ENCODE data around the gene SETD1A. TPM values are rescaled to one million over a fixed set of nuclear protein-coding genes. Genes with fewer than 3 reads are reported as not detected.

Gene SETD1A
- total RNA-seq, 1 experiment from 2014 or later: 33.2 TPM

DNA sequence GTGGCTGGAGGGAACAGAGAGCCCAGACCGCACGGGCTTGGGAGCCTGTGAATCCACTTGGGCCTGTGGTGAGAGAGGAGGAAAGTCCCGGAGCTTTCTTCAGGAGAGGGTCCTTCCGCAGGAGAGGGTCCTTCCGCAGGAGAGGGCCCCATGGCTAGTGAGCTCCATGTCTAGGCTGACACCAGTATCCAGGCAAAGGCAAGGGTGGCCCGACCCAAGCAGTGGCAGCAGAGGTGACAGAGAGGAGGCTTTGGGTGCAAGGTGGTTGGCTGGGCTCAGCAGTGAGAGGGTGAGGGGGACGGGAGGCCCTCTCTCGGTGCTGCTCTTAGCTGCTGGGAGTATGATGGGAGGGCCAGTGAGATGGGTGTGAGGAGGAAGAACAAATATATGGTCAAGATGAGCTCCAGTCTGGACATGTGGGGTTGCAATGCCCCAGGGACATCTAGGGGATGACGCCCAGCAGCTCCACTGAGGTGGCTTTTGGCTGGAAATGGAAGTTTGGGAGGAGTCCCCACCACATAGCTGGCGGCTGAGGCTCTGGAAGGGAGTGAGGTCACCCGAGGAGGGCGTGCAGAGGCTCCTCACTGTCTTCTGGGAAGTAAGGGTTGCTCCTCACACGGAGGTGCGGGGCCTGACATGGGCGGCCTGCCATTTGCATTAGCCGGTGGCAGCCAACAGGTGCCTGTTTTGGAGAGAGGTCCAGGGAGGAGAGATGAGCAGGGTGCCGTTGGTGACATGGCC, 25.2 kb downstream of the SETD1A start:
- ChIA-PET CTCF (interaction anchor here (0.6 to 1.0 kb wide), 2 partner anchors 294 to 461 kb away, joined by 4 read pairs; no protein-coding TSS in a partner anchor), POLR2A (ENCODE audit: unreplicated experiment) (interaction anchor here (0.5 to 0.8 kb wide), 3 partner anchors 27 to 477 kb away, joined by 3 to 10 read pairs (median 6); partner anchors contain the start of gene ARMC5)
- TF ChIP-seq, protein P1, sequence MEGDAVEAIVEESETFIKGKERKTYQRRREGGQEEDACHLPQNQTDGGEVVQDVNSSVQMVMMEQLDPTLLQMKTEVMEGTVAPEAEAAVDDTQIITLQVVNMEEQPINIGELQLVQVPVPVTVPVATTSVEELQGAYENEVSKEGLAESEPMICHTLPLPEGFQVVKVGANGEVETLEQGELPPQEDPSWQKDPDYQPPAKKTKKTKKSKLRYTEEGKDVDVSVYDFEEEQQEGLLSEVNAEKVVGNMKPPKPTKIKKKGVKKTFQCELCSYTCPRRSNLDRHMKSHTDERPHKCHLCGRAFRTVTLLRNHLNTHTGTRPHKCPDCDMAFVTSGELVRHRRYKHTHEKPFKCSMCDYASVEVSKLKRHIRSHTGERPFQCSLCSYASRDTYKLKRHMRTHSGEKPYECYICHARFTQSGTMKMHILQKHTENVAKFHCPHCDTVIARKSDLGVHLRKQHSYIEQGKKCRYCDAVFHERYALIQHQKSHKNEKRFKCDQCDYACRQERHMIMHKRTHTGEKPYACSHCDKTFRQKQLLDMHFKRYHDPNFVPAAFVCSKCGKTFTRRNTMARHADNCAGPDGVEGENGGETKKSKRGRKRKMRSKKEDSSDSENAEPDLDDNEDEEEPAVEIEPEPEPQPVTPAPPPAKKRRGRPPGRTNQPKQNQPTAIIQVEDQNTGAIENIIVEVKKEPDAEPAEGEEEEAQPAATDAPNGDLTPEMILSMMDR (conservative IDR thresholded peaks at IDR 0.05): no peak
- TF ChIP-seq EZH2 (IDR thresholded peaks at IDR 0.05; ENCODE audit: low read depth): no peak
- intact Hi-C loops (cut with micrococcal nuclease; ENCODE audit: unreplicated experiment): no loop called here
- Histone ChIP-seq H3K27me3 (ENCODE audit: insufficient read depth, low read depth) (no peaks in the 10 kb centered on the region), H3K9me3 (ENCODE audit: insufficient read depth, low read depth) (no peaks in the 10 kb centered on the region), H3K27ac (no peak overlapping the region), H3K4me3 (no peak overlapping the region), H3K9me2 (ENCODE audit: insufficient read depth) (no peaks in the 10 kb centered on the region), H2AFZ (no peak overlapping the region), H4K20me1 (ENCODE audit: insufficient read depth) (peaks cover 7% of the 10 kb centered on the region), H3K4me2 (no peak overlapping the region), H3K79me2 (ENCODE audit: low read depth) (no peaks in the 10 kb centered on the region), H3K4me1 (replicated peaks; ENCODE audit: insufficient read depth) (no peaks in the 10 kb centered on the region; the same call in 1 of the 2 replicates), H3F3A (ENCODE audit: insufficient read depth, low read depth) (peaks cover 25% of the 10 kb centered on the region; the same call in 1 of the 2 replicates), H3K36me3 (ENCODE audit: low read depth) (peaks cover 7% of the 10 kb centered on the region; the same call in 1 of the 2 replicates)
- BruUV-seq (replicated peaks): no TSS peak
- DNase-seq: peak in 1 of 2 experiments; percentile 26

DNA sequence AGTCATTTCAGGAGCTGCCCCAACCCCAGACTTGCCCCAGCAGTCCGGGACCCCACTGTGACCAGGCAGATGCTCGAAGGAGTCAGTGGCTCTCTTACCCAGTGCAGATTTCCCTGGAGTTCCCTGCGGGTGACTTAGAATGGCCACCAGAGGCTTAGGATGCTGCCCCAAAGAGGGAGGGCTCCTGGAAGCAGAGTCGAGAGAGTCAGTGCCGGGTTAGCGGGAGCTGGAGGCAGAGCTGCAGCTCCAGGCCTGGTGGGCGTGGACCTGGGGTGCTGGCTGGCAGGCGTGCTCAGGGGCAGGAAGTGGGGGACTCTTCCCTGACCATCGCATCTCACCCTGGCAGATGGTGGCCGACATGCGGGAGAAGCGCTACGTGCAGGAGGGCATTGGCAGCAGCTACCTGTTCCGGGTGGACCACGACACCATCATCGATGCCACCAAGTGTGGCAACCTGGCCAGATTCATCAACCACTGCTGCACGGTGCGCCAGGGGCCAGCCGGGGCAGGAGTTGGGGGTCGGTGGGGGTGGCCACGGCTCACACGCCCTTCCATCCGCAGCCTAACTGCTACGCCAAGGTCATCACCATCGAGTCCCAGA, 25.8 kb downstream of the SETD1A start:
- no peaks in the 10 kb centered on the region for H3K9me3 ChIP-seq (ENCODE audit: insufficient read depth, low read depth)
- H3K36me3 ChIP-seq (ENCODE audit: low read depth): peaks cover 7% of the 10 kb centered on the region; the same call in 1 of the 2 replicates
- H3K27me3 ChIP-seq (ENCODE audit: insufficient read depth, low read depth): no peaks in the 10 kb centered on the region
- H3K9me2 ChIP-seq (ENCODE audit: insufficient read depth): no peaks in the 10 kb centered on the region
- intact Hi-C loops (cut with micrococcal nuclease; ENCODE audit: unreplicated experiment): no loop called here
- H3K4me3 ChIP-seq: no peak overlapping the region
- no peaks in the 10 kb centered on the region for H3K79me2 ChIP-seq (ENCODE audit: low read depth)
- no peak for TF ChIP-seq EZH2 (IDR thresholded peaks at IDR 0.05; ENCODE audit: low read depth)
- TF ChIP-seq, protein P1 (conservative IDR thresholded peaks at IDR 0.05): no peak
- H4K20me1 ChIP-seq (ENCODE audit: insufficient read depth): peaks cover 5% of the 10 kb centered on the region
- H2AFZ ChIP-seq: no peak overlapping the region
- peak in 1 of 2 experiments; percentile 37 for DNase-seq
- ChIA-PET POLR2A (ENCODE audit: unreplicated experiment) (interaction anchor here (0.7 to 0.8 kb wide), 2 partner anchors 196 to 476 kb away, joined by 3 to 6 read pairs; partner anchors contain the start of gene ARMC5), CTCF (interaction anchor here (1.0 kb wide), 1 partner anchor 460 kb away, joined by 4 read pairs; no protein-coding TSS in a partner anchor)
- H3F3A ChIP-seq (ENCODE audit: insufficient read depth, low read depth): peaks cover 25% of the 10 kb centered on the region; the same call in 1 of the 2 replicates
- no peaks in the 10 kb centered on the region; the same call in 1 of the 2 replicates for H3K4me1 ChIP-seq (replicated peaks; ENCODE audit: insufficient read depth)
- no TSS peak for BruUV-seq (replicated peaks)
- H3K4me2 ChIP-seq: no peak overlapping the region
- no peak overlapping the region for H3K27ac ChIP-seq

DNA sequence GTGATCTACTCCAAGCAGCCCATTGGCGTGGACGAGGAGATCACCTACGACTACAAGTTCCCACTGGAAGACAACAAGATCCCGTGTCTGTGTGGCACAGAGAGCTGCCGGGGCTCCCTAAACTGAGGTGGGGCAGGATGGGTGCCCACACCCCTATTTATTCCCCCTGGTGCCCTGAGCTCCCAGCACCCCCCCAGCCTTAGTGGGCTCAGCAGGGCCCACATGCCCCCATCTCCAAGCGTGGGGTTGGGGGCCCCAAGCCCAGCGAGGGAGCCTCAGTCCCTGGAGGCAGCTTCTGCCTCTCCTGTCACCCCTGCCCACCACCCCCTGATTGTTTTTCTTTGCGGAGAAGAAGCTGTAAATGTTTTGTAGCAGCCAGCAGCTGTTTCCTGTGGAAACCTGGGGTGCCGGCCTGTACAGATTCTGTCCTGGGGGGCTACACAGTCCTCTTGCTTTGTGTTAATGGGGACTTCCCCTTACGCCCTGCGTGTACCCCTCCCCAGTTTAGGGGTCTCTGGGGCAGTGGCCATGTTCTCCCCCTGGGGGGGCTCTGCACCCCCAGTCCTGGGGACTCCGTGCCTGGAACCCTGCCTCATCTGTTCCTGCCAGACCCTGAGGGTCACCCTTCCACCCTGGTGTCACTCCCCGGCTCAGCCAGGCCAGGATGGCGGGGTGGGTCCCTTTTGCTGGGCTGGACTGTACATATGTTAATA, 26.5 kb downstream of the SETD1A start:
- peak in 1 of 2 experiments; percentile 32 for DNase-seq
- TF ChIP-seq, protein P1 (conservative IDR thresholded peaks at IDR 0.05): no peak
- no peak for TF ChIP-seq EZH2 (IDR thresholded peaks at IDR 0.05; ENCODE audit: low read depth)
- no peak overlapping the region for H3K4me2 ChIP-seq
- no peaks in the 10 kb centered on the region for H3K27me3 ChIP-seq (ENCODE audit: insufficient read depth, low read depth)
- H3K9me3 ChIP-seq (ENCODE audit: insufficient read depth, low read depth): no peaks in the 10 kb centered on the region
- intact Hi-C loops (cut with micrococcal nuclease; ENCODE audit: unreplicated experiment): no loop called here
- H3K4me3 ChIP-seq: no peak overlapping the region
- TSS peak; percentile 3 for BruUV-seq (replicated peaks)
- no peaks in the 10 kb centered on the region; the same call in 1 of the 2 replicates for H4K20me1 ChIP-seq (ENCODE audit: insufficient read depth)
- H3K36me3 ChIP-seq (ENCODE audit: low read depth): peaks cover 7% of the 10 kb centered on the region; the same call in 1 of the 2 replicates
- H3K27ac ChIP-seq: no peak overlapping the region
- POLR2A ChIA-PET (ENCODE audit: unreplicated experiment): interaction anchor here (0.6 to 2.2 kb wide), 3 partner anchors 158 to 424 kb away, joined by 3 to 34 read pairs (median 3); no protein-coding TSS in a partner anchor
- no peaks in the 10 kb centered on the region for H3K9me2 ChIP-seq (ENCODE audit: insufficient read depth)
- no peaks in the 10 kb centered on the region for H3K79me2 ChIP-seq (ENCODE audit: low read depth)
- no peak overlapping the region for H2AFZ ChIP-seq
- peaks cover 25% of the 10 kb centered on the region; the same call in 1 of the 2 replicates for H3F3A ChIP-seq (ENCODE audit: insufficient read depth, low read depth)
- no peaks in the 10 kb centered on the region; the same call in 1 of the 2 replicates for H3K4me1 ChIP-seq (replicated peaks; ENCODE audit: insufficient read depth)
- CTCF ChIA-PET: interaction anchor here (0.5 to 2.5 kb wide), 12 partner anchors 81 to 476 kb away, joined by 3 to 33 read pairs (median 4); partner anchors contain the start of genes KAT8, VKORC1, ZNF646 and ZNF668

Data from PC-9 (cell line).